Ovary (tissue), 9 donors: ENCODE measurements around the gene CTPS1. TPM values are rescaled to one million over a fixed set of nuclear protein-coding genes. Genes with fewer than 3 reads are reported as not detected.

Experiments
- DNase-seq, 5 donors: peaks; one replicate each; pipeline ENCODE4 v3.0.0-alpha.2; 2019 to 2020
- H3K27ac ChIP-seq, 2 donors: fragments of 200-600 bp; one replicate each; pipeline versions ENCODE4 v1.5.1 to v1.8.0; 2019 to 2022
- H3K27me3 ChIP-seq: fragments of 200-600 bp; one replicate; pipeline ENCODE4 v1.8.0; 2022
- H3K36me3 ChIP-seq: fragments of 200-600 bp; sonication (generic); one replicate; pipeline ENCODE4 v1.5.1; 2019
- H3K4me1 ChIP-seq: one replicate; pipeline ENCODE4 v1.8.1; 2013; ENCODE audit warnings: mild to moderate bottlenecking, moderate library complexity; ENCODE audit not compliant: insufficient read depth
- H3K4me3 ChIP-seq: fragments of 200-600 bp; sonication (generic); one replicate; pipeline ENCODE4 v1.5.1; 2017
- H3K9me3 ChIP-seq, 2 donors: fragments of 200-600 bp in 1 of 2; sonication (generic) in 1 of 2; one replicate each; pipeline versions ENCODE4 v1.5.1 to v1.8.1; 2013 to 2019; ENCODE audit warnings: mild to moderate bottlenecking in 1 of 2, moderate library complexity in 1 of 2
- EP300 ChIP-seq: sonication (generic); formaldehyde crosslinking; IDR thresholded peaks from one replicate; pipeline ENCODE4 v1.6.1; 2017; ENCODE audit warnings: antibody characterized with exemption
- POLR2A ChIP-seq: fragments of 450-650 bp; IDR thresholded peaks from one replicate; pipeline ENCODE4 v1.6.1; 2017; ENCODE audit warnings: antibody characterized with exemption, mild to moderate bottlenecking, moderate library complexity
- WGBS, 3 donors: extraction: QIAGEN DNeasy Blood & Tissue Kit in 1 of 3; methylation state at CpG; one replicate each; pipeline versions ENCODE4 v1.1.5 to v1.1.7; 2013 to 2017; 5-methylcytosine and 5-hydroxymethylcytosine counted together
- intact Hi-C, 4 donors: fragments of 100-400 bp; cut with DNase I; formaldehyde crosslinking; loops; one replicate each; pipeline versions ENCODE4 v1.11.0 to v1.15.1; 2022 to 2023
- polyA plus RNA-seq, 2 donors: library from polyadenylated mRNA; stranded (reverse); fragments of 200-250 nt in 1 of 2; fragments of 350-450 nt in 1 of 2; fragmentation: Illumina TruSeq in 1 of 2; extraction: RNeasy Lipid Tissue Mini Kit (QIAGEN cat#74804) in 1 of 2; gene quantifications; one replicate each; pipeline ENCODE4 v1.2.3, GENCODE V29; 2013 to 2014
- total RNA-seq, 7 donors: library from RNA; depleted of rRNA in 2 of 7; stranded (reverse); fragments of >200 nt in 2 of 7; fragmentation: NEBNext Ultra II Directional in 3 of 7; extraction: Animal tissue kit (Norgen Biotek cat#: 25700) in 3 of 7; gene quantifications; one replicate each; pipeline versions ENCODE4 v1.1.0 to v1.2.4, GENCODE V29; 2016 to 2023
- TF ChIP-seq, protein P1 (sequence below), 3 donors: fragments of 450-650 bp in 2 of 3; fragments of 200-600 bp in 1 of 3; IDR thresholded peaks; one replicate each; pipeline versions ENCODE4 v1.5.1 to v1.8.0; 2016 to 2022; ENCODE audit warnings: antibody characterized with exemption in 3 of 3, mild to moderate bottlenecking in 1 of 3
- donor health status: DM: no; HTN: no; CAD: no; lungs with moderate emphysema.
- donor health status: DM: no; HTN: no; CAD: no.
- donor health status: Bipolar disorder and iron deficiency.
- donor health status: DM: yes; HTN: yes; CAD: no.
- donor health status: DM: no; HTN: no; CAD: no.
- donor health status: DM: yes; HTN: yes; CAD: no.

The CTPS1 gene
- total and polyA plus RNA-seq, 9 donors, result 5.9 to 34.3 (median 22.6) TPM

DNA sequence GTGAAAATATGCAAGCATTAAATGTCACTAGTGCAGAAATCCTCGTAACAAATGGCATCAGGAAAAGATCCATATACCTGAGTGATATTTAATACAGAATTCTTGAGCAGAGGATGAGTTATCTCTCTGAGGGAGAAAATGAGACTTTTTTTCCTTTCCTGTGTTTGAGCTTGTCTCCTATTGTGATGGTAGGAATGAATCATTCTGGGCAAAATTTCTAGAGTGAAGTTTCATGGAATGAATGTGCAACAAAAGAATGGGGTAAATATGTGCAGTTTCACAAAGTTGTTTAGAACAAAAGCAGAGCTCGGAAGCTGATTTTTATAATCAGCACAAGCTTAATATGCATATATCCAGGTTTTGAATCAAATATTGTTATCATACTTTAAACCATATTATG lies 4.6 kb downstream of the CTPS1 start:
- no peak for TF ChIP-seq EP300
- TF ChIP-seq, protein P1, sequence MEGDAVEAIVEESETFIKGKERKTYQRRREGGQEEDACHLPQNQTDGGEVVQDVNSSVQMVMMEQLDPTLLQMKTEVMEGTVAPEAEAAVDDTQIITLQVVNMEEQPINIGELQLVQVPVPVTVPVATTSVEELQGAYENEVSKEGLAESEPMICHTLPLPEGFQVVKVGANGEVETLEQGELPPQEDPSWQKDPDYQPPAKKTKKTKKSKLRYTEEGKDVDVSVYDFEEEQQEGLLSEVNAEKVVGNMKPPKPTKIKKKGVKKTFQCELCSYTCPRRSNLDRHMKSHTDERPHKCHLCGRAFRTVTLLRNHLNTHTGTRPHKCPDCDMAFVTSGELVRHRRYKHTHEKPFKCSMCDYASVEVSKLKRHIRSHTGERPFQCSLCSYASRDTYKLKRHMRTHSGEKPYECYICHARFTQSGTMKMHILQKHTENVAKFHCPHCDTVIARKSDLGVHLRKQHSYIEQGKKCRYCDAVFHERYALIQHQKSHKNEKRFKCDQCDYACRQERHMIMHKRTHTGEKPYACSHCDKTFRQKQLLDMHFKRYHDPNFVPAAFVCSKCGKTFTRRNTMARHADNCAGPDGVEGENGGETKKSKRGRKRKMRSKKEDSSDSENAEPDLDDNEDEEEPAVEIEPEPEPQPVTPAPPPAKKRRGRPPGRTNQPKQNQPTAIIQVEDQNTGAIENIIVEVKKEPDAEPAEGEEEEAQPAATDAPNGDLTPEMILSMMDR (IDR thresholded peaks at IDR 0.05), result no peak
- no peak for TF ChIP-seq POLR2A
- Histone ChIP-seq H3K9me3 (no peaks in the 10 kb centered on the region), H3K27me3 (no peaks in the 10 kb centered on the region), H3K27ac (no peak overlapping the region), H3K4me1 (peaks cover 22% of the 10 kb centered on the region), H3K36me3 (no peaks in the 10 kb centered on the region), H3K4me3 (no peak overlapping the region)
- intact Hi-C loops, result no loop called here
- 64 to 80% (median 71%) methylated on average over 2 of the region's 2 CpGs for WGBS, 3 donors
- no peak for DNase-seq

DNA sequence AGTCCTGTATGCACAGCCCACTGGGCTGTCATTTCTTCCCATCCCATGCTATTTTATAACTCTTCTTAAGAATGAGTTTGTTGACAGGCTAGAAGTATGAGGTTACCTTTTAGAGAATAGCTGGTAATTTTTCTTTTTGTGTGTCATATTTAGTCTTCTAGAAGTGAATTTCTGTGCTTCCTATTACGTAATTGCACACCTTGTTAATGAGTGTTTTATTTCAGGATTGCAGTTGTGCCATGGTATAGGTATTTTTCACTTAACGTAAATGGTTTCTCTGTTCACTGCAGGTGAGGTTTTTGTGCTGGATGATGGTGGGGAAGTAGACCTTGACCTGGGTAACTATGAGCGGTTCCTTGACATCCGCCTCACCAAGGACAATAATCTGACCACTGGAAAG lies 5.0 kb downstream of the CTPS1 start:
- WGBS, 3 donors, result 91 to 97% (median 97%) methylated on average over 4 of the region's 4 CpGs
- Histone ChIP-seq H3K9me3 (no peaks in the 10 kb centered on the region), H3K27me3 (no peaks in the 10 kb centered on the region), H3K4me1 (peaks cover 19% of the 10 kb centered on the region), H3K27ac (no peak overlapping the region), H3K4me3 (no peak overlapping the region), H3K36me3 (no peaks in the 10 kb centered on the region)
- TF ChIP-seq EP300 (no peak), POLR2A (no peak)
- TF ChIP-seq, protein P1 (IDR thresholded peaks at IDR 0.05), result no peak
- intact Hi-C loops, result no loop called here
- no peak for DNase-seq

GRCh38 chr1:40985161-40985560 lies 5.7 kb downstream of the CTPS1 start:
- no peak for DNase-seq
- Histone ChIP-seq H3K4me3 (no peak overlapping the region), H3K9me3 (no peaks in the 10 kb centered on the region), H3K27ac (no peak overlapping the region), H3K36me3 (no peaks in the 10 kb centered on the region), H3K27me3 (no peaks in the 10 kb centered on the region), H3K4me1 (peaks cover 19% of the 10 kb centered on the region)
- TF ChIP-seq POLR2A (no peak), EP300 (no peak)
- TF ChIP-seq, protein P1 (IDR thresholded peaks at IDR 0.05), result no peak
- intact Hi-C loops, result no loop called here
- WGBS, 3 donors, result 62 to 73% (median 68%) methylated on average over 5 of the region's 5 CpGs

- intact Hi-C loops, result no loop called here
- Histone ChIP-seq H3K27me3 (no peaks in the 10 kb centered on the region), H3K9me3 (no peaks in the 10 kb centered on the region), H3K27ac (no peak overlapping the region), H3K4me3 (no peak overlapping the region), H3K4me1 (peaks cover 14% of the 10 kb centered on the region), H3K36me3 (no peaks in the 10 kb centered on the region)
- WGBS, 3 donors, result 78 to 92% (median 89%) methylated on average over 3 of the region's 3 CpGs
- no peak for DNase-seq
- TF ChIP-seq EP300 (no peak), POLR2A (no peak)
- TF ChIP-seq, protein P1 (IDR thresholded peaks at IDR 0.05), result no peak
These were observed 6.4 kb downstream of the CTPS1 start for GRCh38 chr1:40985875-40986274.
